HepG2 (cell line): Measurements from ENCODE around the gene IRGQ. TPM values are rescaled to one million over a fixed set of nuclear protein-coding genes. Genes with fewer than 3 reads are reported as not detected.

Experiments used
- ATAD3A ChIP-seq: sonication (generic); formaldehyde crosslinking; IDR thresholded peaks from 2 replicates; pipeline ENCODE4 v1.4.0; 2020; ENCODE audit warnings: missing genetic modification reagents
- CREM ChIP-seq, 2 experiments: sonication (generic) in 1 of 2; formaldehyde crosslinking in 1 of 2; IDR thresholded peaks; 2 replicates each; pipeline versions ENCODE4 v1.4.0 to v1.6.1; 2016 to 2020; ENCODE audit warnings: antibody characterized with exemption in 1 of 2, mild to moderate bottlenecking in 1 of 2, missing genetic modification reagents in 1 of 2
- ELF1 ChIP-seq: sonication (generic); formaldehyde crosslinking; IDR thresholded peaks from 2 replicates; pipeline ENCODE4 v1.4.0; 2020; ENCODE audit warnings: missing genetic modification reagents
- HNRNPH1 ChIP-seq: fragments of 200-400 bp; formaldehyde crosslinking; optimal IDR thresholded peaks from 2 replicates; pipeline ENCODE3; 2017; ENCODE audit warnings: mild to moderate bottlenecking, low read depth, low read length
- IKZF4 ChIP-seq: sonication (generic); formaldehyde crosslinking; IDR thresholded peaks from 2 replicates; pipeline ENCODE4 v1.5.1; 2020; ENCODE audit warnings: borderline replicate concordance, mild to moderate bottlenecking, low read depth, missing genetic modification reagents; ENCODE audit errors: not compliant biosample characterization
- ISX ChIP-seq: sonication (generic); formaldehyde crosslinking; conservative IDR thresholded peaks from 2 replicates; pipeline ENCODE4 v1.5.0; 2020; ENCODE audit warnings: missing genetic modification reagents
- KMT2B ChIP-seq: IDR thresholded peaks from 2 replicates; pipeline ENCODE4 v1.6.1; 2016; ENCODE audit warnings: missing genetic modification reagents, missing compliant biosample characterization
- MEIS2 ChIP-seq: sonication (generic); formaldehyde crosslinking; IDR thresholded peaks from 2 replicates; pipeline ENCODE4 v1.9.0; 2021; ENCODE audit warnings: mild to moderate bottlenecking, missing genetic modification reagents
- MTF1 ChIP-seq: sonication (generic); formaldehyde crosslinking; IDR thresholded peaks from 2 replicates; pipeline ENCODE4 v1.5.0; 2020; ENCODE audit warnings: missing genetic modification reagents
- PCBP1 ChIP-seq: fragments of 200-400 bp; formaldehyde crosslinking; IDR thresholded peaks from 2 replicates; pipeline ENCODE4 v1.6.1; 2017; ENCODE audit warnings: mild to moderate bottlenecking, low read depth, low read length, borderline replicate concordance
- SP1 ChIP-seq, 2 experiments: fragments of 450-650 bp in 1 of 2; sonication (generic) in 1 of 2; formaldehyde crosslinking in 1 of 2; IDR thresholded peaks; 2 replicates each; pipeline versions ENCODE4 v1.4.0 to v1.6.1; 2016 to 2020; ENCODE audit warnings: missing genetic modification reagents in 1 of 2
- SRF ChIP-seq: IDR thresholded peaks from 2 replicates; pipeline ENCODE4 v1.6.1; 2011; ENCODE audit warnings: mild to moderate bottlenecking, low read depth, low read length, moderate library complexity
- SSRP1 ChIP-seq: IDR thresholded peaks from 2 replicates; pipeline ENCODE4 v1.6.1; 2016; ENCODE audit warnings: control low read depth
- TBX2 ChIP-seq: sonication (generic); formaldehyde crosslinking; IDR thresholded peaks from 2 replicates; pipeline ENCODE4 v1.5.0; 2020; ENCODE audit warnings: missing genetic modification reagents, mild to moderate bottlenecking, borderline replicate concordance
- ZBTB42 ChIP-seq: sonication (generic); formaldehyde crosslinking; IDR thresholded peaks from 2 replicates; pipeline ENCODE4 v1.5.0; 2020; ENCODE audit warnings: mild to moderate bottlenecking, missing genetic modification reagents
- ZC3H4 ChIP-seq: sonication (generic); formaldehyde crosslinking; IDR thresholded peaks from 2 replicates; pipeline ENCODE4 v1.4.0; 2020; ENCODE audit warnings: missing genetic modification reagents, borderline replicate concordance
- ZFYVE20 ChIP-seq: sonication (generic); formaldehyde crosslinking; IDR thresholded peaks from 2 replicates; pipeline ENCODE4 v1.8.0; 2023; ENCODE audit warnings: low read depth, mild to moderate bottlenecking, moderate library complexity, missing genetic modification reagents, borderline replicate concordance
- ZNF550 ChIP-seq: sonication (generic); formaldehyde crosslinking; IDR thresholded peaks from 2 replicates; pipeline ENCODE4 v1.4.0; 2020; ENCODE audit warnings: mild to moderate bottlenecking, missing genetic modification reagents, borderline replicate concordance
- ZNF615 ChIP-seq: sonication (generic); formaldehyde crosslinking; IDR thresholded peaks from 2 replicates; pipeline ENCODE4 v1.5.0; 2020; ENCODE audit warnings: mild to moderate bottlenecking, missing genetic modification reagents, borderline replicate concordance
- ZNF773 ChIP-seq: sonication (generic); formaldehyde crosslinking; IDR thresholded peaks from 2 replicates; pipeline ENCODE4 v1.4.0; 2020; ENCODE audit warnings: missing genetic modification reagents, borderline replicate concordance
- ZNF780A ChIP-seq: sonication (generic); formaldehyde crosslinking; IDR thresholded peaks from 2 replicates; pipeline ENCODE4 v1.8.0; 2022; ENCODE audit warnings: mild to moderate bottlenecking, missing genetic modification reagents, moderate library complexity
- polyA plus RNA-seq, 8 experiments: library from polyadenylated mRNA; depleted of rRNA in 3 of 8; stranded (reverse) in 7 of 8; unstranded in 1 of 8; fragments of >200 nt; fragmentation: Illumina TruSeq in 4 of 8; extraction: Trizol in 4 of 8; gene quantifications; 2 replicates each; pipeline versions ENCODE4 v1.2.1 to v1.2.3, GENCODE V29; 2011 to 2016; ENCODE audit warnings: low read depth in 4 of 8, missing spikeins in 1 of 8, mixed read lengths in 1 of 8; ENCODE audit not compliant: insufficient read depth in 1 of 8
- total RNA-seq, 5 experiments: library from RNA; depleted of rRNA; stranded (reverse); fragments of >200 nt; fragmentation: Illumina TruSeq; extraction: Trizol; gene quantifications; 2 replicates each; pipeline ENCODE4 v1.2.3, GENCODE V29; 2016; ENCODE audit warnings: low read depth in 1 of 5
- TF ChIP-seq, protein P1 (sequence below): sonication (generic); formaldehyde crosslinking; IDR thresholded peaks from 2 replicates; pipeline ENCODE4 v1.4.0; 2020; ENCODE audit warnings: missing genetic modification reagents, borderline replicate concordance
- TF ChIP-seq, protein P2 (sequence below): sonication (generic); formaldehyde crosslinking; IDR thresholded peaks from 2 replicates; pipeline ENCODE4 v1.5.0; 2020; ENCODE audit warnings: missing genetic modification reagents
- TF ChIP-seq, protein P3 (sequence below): sonication (generic); formaldehyde crosslinking; IDR thresholded peaks from 2 replicates; pipeline ENCODE4 v1.5.0; 2020; ENCODE audit warnings: missing genetic modification reagents, mild to moderate bottlenecking, borderline replicate concordance

Gene IRGQ
- total and polyA plus RNA-seq, 2 of the 13 experiments (the other 11 are each of a cell fraction or from before 2014, with no cell fraction given) = 11.6 to 12.4 TPM

DNA sequence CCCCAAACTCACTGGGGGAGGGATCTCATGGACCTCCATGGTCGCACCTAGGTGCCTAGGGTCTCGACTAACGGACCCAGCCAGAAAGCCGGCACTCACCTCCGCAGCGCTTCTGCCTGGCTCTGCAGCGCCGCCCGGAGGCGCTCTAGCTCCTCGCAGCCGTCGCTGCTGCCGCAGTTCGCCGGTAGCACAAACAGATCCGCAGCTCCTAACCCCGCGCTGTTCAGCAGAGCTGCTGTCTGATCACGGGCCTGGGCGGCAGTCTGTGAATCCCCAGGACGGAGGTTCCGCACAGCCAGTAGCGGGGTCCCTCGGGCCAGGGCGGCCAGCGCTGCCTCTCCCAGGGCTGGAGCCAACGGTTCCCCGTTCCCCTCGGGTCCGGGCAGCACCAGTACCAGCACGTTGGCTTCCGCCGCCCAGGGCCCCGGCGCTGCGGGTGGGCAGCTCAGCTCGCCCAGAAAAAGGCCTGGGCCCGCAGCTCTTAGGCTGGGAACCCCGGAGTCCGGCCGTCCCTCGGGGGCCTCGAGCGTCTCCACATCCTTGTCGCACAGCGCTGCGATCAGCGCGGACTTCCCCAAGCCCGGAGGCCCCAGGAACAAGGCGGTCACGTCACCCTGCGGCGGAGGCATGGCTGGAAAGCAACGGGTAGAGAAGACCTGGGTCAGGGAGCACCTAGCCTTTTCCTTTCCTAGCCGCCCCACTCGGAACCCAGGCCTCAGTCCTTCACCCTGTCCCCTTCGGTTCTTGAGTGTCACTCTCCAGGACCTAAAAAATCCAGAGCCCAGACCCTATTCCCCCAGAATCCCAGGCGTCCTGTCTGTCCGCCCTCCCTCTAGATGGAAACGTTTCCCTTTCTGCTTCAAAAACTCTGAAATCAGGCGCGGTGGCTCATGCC is 977 bp downstream of the IRGQ start (continued):
- no peak for TF ChIP-seq ZNF615 (CRISPR knock-in tag)
- TF ChIP-seq SSRP1 (CRISPR knock-in tag) = no peak
- TF ChIP-seq ZNF773 (CRISPR knock-in tag) = no peak
- no peak for TF ChIP-seq ATAD3A (CRISPR knock-in tag)
- TF ChIP-seq ELF1 (CRISPR knock-in tag) = no peak
- TF ChIP-seq, protein P1, sequence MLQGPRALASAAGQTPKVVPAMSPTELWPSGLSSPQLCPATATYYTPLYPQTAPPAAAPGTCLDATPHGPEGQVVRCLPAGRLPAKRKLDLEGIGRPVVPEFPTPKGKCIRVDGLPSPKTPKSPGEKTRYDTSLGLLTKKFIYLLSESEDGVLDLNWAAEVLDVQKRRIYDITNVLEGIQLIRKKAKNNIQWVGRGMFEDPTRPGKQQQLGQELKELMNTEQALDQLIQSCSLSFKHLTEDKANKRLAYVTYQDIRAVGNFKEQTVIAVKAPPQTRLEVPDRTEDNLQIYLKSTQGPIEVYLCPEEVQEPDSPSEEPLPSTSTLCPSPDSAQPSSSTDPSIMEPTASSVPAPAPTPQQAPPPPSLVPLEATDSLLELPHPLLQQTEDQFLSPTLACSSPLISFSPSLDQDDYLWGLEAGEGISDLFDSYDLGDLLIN (CRISPR knock-in tag) = no peak
- no peak for TF ChIP-seq ZNF780A (CRISPR knock-in tag)
- TF ChIP-seq HNRNPH1 = no peak
- peak; percentile 34 for TF ChIP-seq TBX2 (CRISPR knock-in tag)
- TF ChIP-seq IKZF4 (CRISPR knock-in tag) = no peak
- TF ChIP-seq ZC3H4 (CRISPR knock-in tag) = no peak
- no peak for TF ChIP-seq KMT2B (CRISPR knock-in tag)
- TF ChIP-seq MEIS2 (CRISPR knock-in tag) = no peak
- no peak for TF ChIP-seq ISX (CRISPR knock-in tag)
- TF ChIP-seq ZNF550 (CRISPR knock-in tag) = no peak
- no peak for TF ChIP-seq SP1 (IDR thresholded peaks at IDR 0.05)
- no peak; the same call in 1 of the 2 replicates for TF ChIP-seq SP1 (CRISPR knock-in tag; IDR thresholded peaks at IDR 0.05)
- TF ChIP-seq CREM (IDR thresholded peaks at IDR 0.05) = no peak
- no peak for TF ChIP-seq CREM (CRISPR knock-in tag; IDR thresholded peaks at IDR 0.05)
- TF ChIP-seq ZFYVE20 (CRISPR knock-in tag) = no peak
- TF ChIP-seq, protein P2, sequence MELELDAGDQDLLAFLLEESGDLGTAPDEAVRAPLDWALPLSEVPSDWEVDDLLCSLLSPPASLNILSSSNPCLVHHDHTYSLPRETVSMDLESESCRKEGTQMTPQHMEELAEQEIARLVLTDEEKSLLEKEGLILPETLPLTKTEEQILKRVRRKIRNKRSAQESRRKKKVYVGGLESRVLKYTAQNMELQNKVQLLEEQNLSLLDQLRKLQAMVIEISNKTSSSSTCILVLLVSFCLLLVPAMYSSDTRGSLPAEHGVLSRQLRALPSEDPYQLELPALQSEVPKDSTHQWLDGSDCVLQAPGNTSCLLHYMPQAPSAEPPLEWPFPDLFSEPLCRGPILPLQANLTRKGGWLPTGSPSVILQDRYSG (CRISPR knock-in tag) = no peak
- no peak for TF ChIP-seq ZBTB42 (CRISPR knock-in tag)
- no peak for TF ChIP-seq PCBP1
- TF ChIP-seq, protein P3, sequence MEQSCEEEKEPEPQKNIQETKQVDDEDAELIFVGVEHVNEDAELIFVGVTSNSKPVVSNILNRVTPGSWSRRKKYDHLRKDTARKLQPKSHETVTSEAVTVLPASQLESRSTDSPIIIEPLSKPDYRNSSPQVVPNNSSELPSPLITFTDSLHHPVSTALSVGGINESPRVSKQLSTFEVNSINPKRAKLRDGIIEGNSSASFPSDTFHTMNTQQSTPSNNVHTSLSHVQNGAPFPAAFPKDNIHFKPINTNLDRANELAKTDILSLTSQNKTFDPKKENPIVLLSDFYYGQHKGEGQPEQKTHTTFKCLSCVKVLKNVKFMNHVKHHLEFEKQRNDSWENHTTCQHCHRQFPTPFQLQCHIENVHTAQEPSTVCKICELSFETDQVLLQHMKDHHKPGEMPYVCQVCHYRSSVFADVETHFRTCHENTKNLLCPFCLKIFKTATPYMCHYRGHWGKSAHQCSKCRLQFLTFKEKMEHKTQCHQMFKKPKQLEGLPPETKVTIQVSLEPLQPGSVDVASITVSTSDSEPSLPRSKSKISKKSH (CRISPR knock-in tag) = no peak
- TF ChIP-seq SRF = no peak
- no peak for TF ChIP-seq MTF1 (CRISPR knock-in tag)
